Left kidney (tissue), 2 donors: Measurements from ENCODE around the gene PC. TPM values are rescaled to one million over a fixed set of nuclear protein-coding genes. Genes with fewer than 3 reads are reported as not detected.

Experiments used
- DNase-seq: peaks from one replicate; pipeline ENCODE4 v3.0.0-alpha.2; 2013
- polyA plus RNA-seq: library from polyadenylated mRNA; unstranded; fragments of 120-200 nt; gene quantifications from one replicate; pipeline ENCODE4 v1.2.1, GENCODE V29; 2013; ENCODE audit not compliant: insufficient read length

The PC gene
- polyA plus RNA-seq, 1 donor, result 39.9 TPM

GRCh38 chr11:66910669-66911068 is 47.5 kb downstream of the PC start:
- DNase-seq, result no peak

GRCh38 chr11:66910016-66910415 is 48.2 kb downstream of the PC start:
- no peak for DNase-seq

DNA sequence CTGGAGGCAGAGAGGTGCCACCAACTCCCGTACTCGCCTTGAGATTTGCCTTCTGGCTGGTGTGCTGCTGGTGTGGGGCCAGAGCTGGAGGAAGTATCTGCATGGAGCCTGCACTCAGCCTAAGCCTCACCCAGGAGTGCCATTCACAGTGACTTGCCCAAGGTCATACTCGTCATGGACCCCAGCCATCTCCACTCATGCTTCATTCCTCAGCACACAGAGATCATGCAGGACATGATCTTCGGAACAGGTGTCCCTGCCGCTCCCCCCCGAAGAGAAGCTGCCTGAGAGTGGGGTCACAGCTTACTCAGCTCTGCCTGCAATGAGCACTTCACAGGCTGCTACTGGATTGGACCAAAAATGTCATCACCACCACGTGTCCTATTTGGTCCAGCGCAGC is 49.0 kb downstream of the PC start:
- DNase-seq, result no peak

DNA sequence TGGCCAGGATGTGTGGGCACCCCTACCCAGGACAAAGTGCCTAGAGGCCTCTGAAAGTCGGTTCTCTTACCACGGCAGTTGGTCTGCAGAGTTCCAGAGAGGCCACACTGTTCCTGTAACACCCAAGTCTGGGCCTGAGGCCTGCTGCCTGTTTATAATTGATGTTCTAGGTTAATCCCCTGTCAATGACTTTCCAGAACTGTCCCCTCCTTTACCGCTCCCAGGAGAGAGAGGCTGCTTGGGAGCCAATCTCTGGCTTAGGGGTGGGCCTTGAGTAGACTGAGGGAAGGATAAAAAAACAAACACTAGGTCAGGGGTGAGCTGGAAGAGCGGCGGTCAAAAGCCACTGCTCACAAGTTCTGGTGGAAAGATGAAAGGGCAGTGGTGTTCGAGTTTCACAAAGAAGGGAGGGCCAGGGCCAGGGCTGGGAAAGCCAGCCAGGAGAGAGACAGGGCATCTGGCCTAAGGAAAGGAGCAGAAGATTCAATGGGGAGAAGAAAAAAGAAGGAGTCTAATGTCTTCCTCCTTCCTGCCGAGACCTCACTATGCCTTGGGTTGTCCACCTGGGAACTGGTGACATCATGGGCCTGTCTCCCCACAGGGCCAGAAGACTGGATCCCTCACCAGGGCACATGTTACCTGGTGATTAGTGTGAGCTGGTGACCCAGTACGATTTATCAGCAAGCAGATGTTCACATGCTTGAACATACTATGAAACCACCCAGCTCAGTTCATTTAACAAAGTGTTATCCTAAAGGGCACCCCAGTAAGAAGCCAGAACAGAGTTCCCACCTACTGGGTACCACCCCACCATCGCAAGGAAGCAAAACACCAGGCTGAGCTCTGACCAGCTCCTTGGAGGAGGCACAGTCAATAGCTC is 50.2 kb downstream of the PC start:
- peak; percentile 41 for DNase-seq

DNA sequence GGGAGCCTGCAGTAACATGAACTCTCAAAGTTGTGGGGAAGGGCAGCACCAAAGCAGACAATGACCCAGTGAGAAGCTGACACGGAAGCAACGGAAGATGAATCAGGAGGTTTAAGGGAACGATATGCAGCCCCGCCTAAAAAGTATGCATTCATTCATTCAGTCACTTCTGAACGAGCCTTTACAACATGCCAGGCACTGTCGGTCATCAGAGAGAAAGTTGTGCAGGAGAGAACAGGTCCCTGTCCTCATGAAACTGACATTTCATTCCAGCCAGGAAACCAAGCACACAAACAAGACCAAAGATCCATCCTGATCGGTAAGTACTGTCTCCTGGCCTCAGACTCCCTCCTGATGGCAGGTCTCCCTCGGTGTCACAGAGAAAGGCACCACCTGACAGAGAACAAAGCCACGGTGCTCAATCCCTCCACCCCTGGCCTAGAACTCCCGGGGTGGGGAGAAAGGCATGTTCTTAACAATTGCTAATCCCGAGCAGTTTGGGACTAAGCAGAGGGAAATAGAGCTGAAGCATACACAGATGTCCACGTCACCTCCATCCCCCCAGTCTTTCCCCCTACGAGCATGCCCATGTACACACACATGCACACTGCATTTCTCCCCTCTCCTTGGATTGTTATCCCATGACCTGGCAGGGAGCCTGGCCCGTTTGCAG is 52.0 kb downstream of the PC start:
- DNase-seq, result no peak

DNA sequence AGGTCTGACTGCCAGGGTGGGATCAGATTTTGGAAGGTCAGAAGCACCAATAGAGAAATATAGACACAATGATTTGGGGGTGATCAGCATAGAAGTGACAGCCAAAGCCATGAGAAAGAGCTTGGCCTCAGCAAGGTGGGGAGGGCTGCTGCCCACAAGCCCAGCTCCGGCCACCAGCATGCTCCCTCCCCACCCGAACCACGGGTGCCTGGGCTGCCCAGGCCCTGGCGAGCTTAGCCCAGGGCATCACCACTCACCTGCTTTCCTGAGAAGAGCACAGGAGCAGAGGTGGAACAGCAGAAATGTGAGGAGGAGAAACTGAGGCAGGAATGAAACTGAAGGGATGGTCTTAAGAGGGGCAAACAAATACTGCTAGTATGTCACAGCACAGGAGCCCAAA is 52.6 kb downstream of the PC start:
- no peak for DNase-seq

- no peak for DNase-seq
These were observed 53.1 kb downstream of the PC start for GRCh38 chr11:66904981-66905521.

- DNase-seq, result no peak
These were observed 53.6 kb downstream of the PC start for GRCh38 chr11:66904561-66904960.

DNA sequence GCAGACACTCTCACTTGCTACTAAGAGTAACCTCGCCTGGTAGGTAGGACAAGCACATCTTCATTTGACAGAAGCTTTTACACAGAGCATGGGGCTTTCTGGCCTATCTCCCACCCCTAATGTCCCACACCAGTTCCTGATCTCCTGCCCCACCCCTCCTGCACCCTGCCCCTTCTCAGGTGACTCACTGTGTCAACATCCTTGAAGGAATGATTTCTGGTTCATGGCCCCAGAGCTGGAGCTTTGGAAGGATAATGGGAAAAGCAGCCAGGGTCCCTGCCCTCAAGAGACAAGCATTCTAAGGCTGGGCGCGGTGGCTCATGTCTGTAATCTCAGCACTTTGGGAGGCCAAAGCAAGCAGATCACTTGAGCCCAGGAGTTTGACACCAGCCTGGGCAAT is 54.1 kb downstream of the PC start:
- DNase-seq, result no peak

DNA sequence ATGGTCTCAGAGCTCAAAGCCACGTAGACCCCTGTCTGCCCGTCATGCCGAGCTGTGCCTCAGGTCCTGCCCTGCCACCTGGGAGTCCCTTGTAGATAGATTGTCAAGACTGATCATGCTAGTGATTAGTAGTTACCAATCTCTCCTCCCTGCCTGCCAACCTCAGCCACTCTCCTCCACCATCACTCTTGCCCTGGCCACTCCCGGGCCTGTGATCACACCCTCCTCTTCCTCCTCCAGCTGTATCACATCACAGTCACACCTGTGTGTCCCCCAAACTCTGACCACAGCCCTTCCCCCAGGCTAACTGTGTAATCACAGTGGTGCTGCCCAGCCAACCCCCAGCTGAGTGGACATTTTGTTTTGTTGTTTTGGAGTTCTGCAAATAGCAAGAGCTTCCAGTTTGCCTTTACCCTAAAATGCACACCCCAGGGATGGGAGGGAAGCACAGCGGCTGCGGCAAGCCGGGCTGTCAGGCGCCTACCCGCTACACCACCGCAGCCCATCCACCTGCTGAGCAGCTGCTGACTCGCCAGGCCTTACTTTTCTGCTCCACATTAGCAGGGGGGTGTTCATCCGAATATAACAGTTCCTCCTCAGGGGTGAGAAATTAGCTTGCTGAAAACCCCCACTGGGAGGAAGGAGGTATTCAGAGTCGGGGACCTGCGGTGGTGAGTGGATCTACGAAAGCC is 55.6 kb downstream of the PC start:
- no peak for DNase-seq

GRCh38 chr11:66901964-66902390 is 56.2 kb downstream of the PC start:
- no peak for DNase-seq

DNA sequence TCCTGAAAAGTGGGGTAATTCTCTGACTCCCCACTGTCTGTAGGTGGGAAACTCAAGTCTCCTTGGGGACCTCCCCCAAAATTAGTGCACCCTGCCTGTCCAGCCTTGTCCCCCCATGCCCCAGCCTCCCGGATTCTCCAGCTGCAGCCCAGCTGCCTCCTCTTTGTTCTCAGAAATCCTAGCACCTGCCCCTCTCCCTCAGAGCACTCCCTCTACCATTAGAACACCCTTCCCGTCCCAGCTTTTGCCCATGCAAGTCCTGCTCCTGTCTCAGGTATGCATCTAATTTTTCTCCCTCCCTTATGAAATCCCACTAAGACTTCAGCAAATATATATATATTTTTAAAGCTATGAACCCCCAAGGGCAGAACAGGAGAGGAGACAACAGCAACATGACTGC is 64.0 kb downstream of the PC start:
- DNase-seq, result no peak

DNA sequence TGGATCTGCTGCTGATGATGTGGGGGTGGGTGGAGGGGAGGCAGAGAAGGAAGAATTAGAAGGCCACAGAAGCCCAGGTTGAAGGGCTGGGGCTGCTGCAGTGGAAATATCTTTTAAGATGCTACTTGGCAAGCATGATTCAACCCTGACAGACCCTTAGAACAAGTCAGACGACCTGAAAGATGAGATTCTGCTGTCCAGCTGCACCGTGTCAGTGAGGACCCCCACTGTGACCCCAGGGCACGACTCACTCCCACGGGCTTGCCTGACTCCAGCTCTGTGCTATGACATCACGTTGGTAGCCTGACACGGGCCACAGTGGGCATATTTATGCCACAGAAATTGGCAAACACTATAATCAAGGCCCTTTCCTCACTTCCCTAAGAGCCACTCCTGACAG is 65.3 kb downstream of the PC start:
- peak; percentile 48 for DNase-seq

DNA sequence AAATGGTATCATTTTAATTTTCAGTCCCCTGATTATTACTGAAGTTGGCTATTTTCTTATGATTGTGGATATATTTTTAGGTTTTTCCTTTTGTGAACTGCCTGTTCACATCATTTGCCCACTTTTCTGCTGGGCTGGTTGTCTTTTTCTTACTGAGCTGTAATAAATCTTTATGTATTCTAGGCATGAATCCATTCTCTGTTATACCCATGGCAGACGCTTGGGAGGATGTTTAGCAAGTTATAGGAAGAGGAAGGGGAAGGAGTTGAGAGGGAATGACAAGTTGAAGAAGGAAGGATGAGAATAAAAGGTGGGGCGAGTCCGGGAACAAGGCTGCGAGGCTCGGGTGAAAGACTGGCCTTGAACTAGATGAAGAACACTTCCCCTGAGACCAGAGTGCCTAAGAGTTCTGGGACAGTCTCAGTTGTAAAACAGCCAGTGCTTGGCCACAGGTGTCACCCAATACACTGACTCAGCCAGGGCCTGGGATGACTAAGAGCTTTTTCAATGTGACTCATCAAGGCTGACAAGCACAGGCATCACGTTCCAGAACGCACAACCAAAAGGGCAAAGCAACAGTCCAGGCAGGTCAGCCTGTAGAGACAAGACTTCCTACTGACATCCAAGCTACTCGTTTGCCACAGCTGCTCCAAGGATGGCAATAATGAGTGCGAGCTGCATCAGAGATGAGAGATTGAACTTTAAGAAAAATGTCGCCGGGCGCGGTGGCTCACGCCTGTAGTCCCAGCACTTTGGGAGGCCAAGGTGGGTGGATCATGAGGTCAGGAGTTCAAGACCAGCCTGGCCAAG is 66.1 kb downstream of the PC start:
- DNase-seq, result no peak

DNA sequence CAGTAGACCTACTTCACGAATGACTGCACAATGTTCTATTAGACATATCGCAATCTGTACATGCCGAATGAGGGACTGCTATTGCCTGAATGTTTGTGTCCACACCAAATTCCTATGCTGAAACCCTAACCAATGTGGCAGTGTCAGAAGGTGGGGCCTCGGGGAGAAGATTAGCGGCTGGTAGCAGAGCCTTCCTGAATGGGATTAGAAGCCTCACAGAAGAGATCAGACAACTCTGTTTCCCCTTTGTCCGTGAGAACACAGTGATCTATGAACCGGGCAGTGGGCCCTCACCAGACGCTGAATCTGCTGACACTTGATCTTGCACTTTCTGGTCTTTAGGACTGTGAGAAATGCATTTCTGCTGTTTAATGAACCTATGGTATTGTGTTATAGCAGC is 68.2 kb downstream of the PC start:
- DNase-seq, result no peak

DNA sequence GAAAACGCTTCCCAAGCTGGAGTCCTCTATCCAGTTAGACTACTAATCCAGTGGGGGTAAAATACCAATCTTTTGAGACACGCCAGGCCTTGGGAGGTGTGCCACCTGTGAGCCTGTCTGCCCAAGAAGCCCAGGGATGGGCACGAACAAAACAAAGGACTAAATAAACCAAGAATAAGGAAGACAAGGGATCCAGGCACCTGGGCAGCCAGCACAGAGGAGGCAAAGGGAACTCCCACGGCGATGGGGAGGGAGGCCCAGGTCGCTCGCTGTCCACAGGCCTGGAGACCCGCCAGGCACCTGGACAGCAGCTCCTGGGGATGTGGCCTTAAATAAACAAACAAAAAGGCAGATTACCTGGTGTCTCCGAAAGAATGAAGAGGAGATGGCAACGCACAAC is 69.9 kb downstream of the PC start:
- no peak for DNase-seq

- no peak for DNase-seq
These were observed 70.7 kb downstream of the PC start for GRCh38 chr11:66887526-66887925.

GRCh38 chr11:66886671-66887221 is 71.4 kb downstream of the PC start:
- DNase-seq, result no peak

- no peak for DNase-seq
These were observed 72.2 kb downstream of the PC start for GRCh38 chr11:66885950-66886440.

DNA sequence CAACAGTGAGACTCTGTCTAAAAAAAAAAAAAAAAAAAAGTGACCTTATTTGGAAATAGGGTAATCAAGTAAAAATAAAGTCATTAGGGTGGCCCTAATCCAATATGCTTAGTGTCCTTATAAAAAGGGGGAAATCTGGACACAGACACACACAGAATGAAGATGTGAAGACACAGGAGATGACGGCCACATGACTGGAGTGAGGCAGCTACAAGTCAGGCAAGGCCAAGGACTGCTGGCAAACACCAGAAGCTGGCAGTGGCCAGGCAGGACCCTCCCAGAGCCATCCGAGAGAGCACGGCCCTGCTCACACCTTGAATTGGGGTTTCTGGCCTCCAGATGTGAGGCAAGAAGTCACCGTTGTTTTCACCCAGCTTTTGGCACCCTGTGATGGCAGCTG is 72.7 kb downstream of the PC start:
- DNase-seq, result no peak

DNA sequence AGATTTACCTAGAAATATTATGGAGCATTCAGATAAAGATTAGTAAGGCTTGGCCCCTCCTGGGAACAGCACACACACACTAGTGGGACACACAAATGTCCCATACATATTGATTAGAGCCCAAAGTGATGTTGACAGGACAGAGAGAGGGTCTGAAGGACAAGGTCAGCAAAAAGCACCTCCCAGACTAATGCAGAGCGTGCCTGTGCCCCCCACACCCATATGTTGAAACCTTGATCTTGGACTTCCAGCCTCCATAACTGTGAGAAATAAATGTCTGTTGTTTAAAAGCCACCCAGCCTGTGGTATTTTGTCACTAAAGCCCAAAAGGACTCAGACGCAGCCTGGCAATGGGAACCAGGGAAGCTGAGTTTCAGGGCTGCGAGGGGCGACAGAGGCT is 73.7 kb downstream of the PC start:
- DNase-seq, result no peak
